Measurements from ENCODE around the gene LAMP5.

DNA sequence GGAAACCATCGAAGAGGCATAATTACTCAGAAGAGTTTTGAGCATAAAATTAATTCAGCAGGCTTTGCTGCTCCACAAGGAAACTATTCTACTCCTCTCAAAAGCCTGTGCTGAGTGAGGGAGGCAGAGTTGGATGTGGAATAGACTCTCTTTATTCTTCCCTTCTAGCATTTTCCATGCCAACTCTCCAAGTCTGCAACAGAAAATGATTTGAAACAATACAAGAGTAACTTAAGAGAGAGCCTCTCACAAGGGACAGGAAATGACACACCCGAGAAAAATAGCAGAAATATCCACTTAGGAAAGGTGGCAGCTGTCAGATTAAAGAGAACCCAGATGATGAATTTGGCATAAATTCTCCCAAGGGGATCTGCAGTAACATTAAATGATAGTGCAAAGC, 26.3 kb upstream of the LAMP5 start:
- TF ChIP-seq POLR2A (IDR thresholded peaks at IDR 0.05), result no peak
- TF ChIP-seq, protein P1, sequence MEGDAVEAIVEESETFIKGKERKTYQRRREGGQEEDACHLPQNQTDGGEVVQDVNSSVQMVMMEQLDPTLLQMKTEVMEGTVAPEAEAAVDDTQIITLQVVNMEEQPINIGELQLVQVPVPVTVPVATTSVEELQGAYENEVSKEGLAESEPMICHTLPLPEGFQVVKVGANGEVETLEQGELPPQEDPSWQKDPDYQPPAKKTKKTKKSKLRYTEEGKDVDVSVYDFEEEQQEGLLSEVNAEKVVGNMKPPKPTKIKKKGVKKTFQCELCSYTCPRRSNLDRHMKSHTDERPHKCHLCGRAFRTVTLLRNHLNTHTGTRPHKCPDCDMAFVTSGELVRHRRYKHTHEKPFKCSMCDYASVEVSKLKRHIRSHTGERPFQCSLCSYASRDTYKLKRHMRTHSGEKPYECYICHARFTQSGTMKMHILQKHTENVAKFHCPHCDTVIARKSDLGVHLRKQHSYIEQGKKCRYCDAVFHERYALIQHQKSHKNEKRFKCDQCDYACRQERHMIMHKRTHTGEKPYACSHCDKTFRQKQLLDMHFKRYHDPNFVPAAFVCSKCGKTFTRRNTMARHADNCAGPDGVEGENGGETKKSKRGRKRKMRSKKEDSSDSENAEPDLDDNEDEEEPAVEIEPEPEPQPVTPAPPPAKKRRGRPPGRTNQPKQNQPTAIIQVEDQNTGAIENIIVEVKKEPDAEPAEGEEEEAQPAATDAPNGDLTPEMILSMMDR (IDR thresholded peaks at IDR 0.05), result no peak
